DMS114 treated with DMSO at 0.1 percent for 48 hours (cell line): ENCODE measurements around the gene SLC1A7.

Experiments
- DNase-seq: peaks from one replicate; lab custom pipeline; 2025; ENCODE audit not compliant: unreplicated experiment; lab: John Stamatoyannopoulos, UW

The SLC1A7 gene

DNA sequence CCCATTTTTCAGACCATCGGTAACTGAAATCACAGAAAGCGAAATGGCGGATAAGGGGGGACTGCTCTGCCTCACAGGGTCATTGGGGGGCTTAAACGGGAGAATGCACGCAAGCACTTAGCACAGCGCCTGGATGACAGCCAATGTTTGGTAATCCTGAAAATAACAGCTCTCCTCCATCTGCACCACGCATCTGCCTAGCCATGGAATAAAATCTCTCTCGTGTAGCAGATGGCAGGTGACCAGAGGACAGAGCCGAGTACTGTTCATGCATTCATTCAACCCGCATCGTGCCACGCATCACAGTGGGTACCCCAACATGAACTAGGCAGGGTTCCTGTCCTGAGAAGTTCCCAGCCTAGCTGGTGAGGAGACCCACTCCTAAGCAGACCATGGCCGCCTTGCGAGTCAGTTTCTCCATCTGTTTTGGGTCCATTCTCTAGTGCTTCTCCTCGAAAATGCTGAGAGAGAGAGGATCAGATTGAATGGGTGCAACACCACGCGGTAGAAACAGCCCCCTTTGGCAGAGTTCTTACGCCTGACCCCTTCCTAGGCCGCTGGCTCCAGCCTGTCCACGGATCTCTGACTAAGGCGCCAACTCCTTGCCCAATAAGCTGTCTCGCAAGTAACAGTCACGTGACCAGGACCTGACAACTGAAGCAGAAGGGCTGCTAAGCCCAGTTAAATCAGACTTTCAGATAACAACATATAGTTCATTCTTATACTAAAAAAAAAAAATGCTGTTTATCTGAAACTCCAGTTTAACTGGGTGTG lies 7.3 kb downstream of the SLC1A7 start:
- no peak for DNase-seq

DNA sequence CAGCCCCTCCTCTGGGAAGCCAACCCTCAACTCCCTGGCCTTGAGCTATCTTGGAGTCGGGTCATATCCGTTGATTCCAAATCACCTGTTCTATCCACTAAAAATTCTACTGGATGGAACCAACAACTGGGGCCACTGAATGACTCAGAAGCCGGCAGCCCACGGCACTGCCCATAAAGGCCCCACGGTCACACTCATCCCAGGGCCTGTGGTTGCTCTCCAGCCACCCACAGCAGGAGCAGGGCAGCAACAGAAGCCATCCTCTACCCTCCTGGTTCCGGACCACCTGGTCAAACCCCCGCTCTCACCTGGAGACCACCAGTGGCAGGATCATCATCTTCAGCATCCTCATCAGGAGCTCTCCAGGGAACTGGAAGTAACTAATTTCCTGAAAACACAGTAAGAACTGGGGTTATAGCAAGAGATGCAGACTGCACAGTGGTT lies 8.4 kb downstream of the SLC1A7 start:
- DNase-seq, result no peak

- no peak for DNase-seq
Measured at GRCh38 chr1:53133261-53134041, 9.0 kb downstream of the SLC1A7 start.

DNA sequence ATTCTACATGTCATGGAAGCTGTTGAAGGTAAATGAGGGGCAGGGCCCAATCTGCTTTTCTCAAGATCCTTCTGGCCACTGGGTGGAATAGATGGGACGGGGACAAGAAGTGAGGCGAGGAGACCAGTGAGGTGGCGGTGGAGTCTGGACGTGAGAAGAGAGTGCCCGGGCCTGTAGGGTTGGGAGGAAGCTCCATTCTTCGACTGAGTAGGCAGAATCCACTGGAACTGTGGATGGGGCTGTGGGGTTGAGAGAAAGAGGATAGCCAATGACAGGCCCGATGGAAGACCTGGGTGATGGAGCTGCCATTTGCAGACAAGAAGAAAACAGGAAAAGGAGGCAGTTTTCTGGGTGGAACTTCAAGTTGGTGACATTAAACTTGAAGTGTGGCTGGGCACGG lies 10.3 kb downstream of the SLC1A7 start:
- no peak for DNase-seq

DNA sequence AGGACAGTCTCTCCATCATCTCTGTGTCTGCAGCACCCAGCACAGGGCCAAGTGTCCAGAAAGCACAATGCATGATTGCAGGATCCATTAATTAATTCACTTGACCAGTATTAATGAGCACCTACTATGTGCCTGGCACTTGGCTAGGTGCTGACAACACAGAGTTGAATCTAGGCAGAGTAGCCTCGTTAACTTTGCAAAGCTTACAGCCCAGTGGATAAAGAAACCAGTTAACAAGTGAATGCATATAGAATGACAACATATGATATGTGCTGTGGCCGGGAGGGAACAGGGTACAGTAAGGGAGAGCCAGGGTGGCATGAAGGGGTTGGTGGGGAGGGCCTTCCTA lies 10.9 kb downstream of the SLC1A7 start:
- no peak for DNase-seq

DNA sequence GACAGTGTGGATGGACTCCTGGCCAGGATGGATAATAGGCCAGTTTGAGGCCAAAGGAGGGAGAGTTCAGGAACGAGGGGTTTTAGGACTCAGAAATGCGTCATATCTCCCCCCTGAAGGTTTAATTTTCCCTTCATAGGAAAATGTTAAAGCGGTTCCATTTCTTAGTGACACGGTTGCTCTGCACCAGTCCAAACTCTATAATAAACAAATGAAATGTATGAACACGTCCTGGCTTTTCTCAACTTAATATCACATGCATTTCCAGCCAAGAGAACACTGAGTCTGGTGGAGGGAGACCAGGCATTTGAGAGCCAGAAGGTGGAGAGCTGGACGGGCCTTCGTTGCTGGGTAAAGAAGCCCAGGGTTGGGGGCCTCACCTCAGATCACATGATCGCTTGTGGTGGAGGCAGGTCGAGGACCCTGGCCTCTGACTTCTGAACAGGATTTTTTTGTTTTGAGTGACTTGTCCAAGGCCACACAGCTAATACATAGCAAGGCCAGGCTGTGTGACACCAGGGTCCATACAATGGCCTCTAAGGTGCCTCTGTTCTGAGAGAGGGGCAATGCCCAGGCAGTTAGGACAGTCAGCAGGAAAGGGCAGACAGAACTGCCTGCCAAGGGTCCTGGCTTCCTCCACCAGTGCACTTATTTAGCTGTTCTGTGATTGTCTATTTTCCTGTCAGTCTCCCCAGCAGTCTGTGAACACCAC lies 11.4 kb downstream of the SLC1A7 start:
- DNase-seq, result no peak

GRCh38 chr1:53130598-53130877 lies 11.9 kb downstream of the SLC1A7 start:
- no peak for DNase-seq

DNA sequence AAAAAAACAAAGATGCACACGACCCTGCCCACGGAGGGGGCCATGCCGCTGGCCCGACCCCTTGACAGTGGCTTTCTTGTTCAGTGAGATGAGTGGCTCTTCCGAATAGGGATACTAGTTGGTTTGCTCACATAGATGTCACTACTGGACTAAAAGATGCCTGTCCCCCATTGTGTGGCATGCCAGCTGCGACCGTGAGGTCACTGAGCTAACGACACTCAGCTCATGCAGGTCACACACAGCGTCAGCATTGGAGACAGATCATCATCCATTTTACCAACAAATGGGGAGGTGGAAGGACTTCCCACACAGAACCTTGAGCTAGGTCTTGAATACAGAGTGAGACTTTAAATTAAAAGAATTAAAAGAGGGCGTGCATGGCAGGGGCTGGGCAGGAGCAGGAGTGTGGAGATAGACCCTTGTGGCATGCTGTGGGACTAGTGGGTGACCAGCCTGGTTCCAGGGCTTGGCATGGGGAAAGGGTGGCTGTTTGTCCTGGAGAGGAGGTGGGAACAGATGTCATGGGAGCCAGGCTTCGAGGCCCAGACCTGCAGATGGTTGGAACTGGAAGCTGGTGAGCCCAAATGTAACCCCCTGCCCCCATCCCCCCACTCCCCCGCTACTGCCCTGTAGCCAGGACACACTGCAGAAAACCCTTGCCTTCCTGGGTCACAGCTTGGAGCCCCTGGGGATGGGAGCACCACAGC lies 12.4 kb downstream of the SLC1A7 start:
- DNase-seq, result no peak

- DNase-seq, result no peak
Measured at GRCh38 chr1:53128401-53128800, 14.0 kb downstream of the SLC1A7 start.

- no peak for DNase-seq
Measured at GRCh38 chr1:53127546-53127945, 14.9 kb downstream of the SLC1A7 start.

GRCh38 chr1:53126495-53126894 lies 15.9 kb downstream of the SLC1A7 start:
- no peak for DNase-seq

DNA sequence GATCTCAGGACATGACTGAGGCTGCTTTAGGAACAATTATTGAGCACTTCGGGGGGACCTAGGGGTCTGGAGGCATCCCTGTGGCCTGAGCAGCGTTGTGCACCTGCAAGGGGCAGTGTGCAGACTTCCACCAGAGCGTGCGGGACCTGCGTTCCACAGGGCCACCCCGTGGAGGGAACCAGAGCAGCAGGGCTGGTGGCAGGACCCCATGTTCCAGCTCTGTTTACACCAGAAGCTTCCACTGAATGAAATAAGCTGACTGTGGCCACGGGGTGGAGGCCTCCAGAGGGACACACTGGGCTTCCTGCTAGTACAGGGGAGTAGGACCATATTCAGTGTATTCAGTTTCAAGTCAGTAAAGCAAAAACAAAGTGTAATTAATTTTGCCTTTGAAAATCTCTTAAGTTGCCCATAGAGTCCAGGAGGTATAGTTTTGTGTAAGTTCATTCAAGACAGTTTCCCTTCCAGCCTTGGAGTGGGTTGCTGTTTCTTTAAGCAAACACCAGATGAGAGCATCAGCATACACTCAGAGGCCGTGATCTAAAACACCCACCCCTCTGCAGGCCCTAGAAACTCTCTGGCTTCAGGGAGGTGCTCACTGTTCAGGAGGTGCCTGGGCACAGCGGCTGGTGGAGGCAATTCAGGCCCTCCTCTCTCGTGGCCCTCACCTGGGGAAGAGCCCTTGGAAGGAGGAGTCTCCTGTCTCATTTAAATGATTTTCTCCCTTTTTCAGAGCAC lies 16.6 kb downstream of the SLC1A7 start:
- no peak for DNase-seq

DNA sequence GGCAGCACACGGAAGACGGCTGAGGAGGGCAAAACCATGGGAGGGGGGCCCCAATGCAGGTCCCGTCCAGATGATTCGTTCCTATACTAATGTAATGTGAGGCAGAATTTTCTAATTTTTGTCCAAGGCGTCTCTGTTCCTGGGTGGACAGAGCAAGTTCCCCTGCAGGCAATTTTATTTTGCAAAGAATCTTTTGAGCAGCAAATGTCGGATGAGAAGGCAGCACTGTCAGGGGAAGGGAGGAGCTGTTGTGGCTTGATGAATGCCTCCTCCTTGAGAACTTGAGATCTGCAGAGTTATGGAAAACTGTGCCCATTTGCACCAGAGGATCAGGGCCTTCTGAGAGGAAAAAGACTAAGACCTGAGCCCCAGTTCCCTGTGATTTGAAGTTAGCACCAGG lies 17.3 kb downstream of the SLC1A7 start:
- DNase-seq, result no peak

- DNase-seq, result no peak
Measured at GRCh38 chr1:53123453-53124140, 18.8 kb downstream of the SLC1A7 start.

- DNase-seq, result no peak
Measured at GRCh38 chr1:53122961-53123413, 19.5 kb downstream of the SLC1A7 start.

DNA sequence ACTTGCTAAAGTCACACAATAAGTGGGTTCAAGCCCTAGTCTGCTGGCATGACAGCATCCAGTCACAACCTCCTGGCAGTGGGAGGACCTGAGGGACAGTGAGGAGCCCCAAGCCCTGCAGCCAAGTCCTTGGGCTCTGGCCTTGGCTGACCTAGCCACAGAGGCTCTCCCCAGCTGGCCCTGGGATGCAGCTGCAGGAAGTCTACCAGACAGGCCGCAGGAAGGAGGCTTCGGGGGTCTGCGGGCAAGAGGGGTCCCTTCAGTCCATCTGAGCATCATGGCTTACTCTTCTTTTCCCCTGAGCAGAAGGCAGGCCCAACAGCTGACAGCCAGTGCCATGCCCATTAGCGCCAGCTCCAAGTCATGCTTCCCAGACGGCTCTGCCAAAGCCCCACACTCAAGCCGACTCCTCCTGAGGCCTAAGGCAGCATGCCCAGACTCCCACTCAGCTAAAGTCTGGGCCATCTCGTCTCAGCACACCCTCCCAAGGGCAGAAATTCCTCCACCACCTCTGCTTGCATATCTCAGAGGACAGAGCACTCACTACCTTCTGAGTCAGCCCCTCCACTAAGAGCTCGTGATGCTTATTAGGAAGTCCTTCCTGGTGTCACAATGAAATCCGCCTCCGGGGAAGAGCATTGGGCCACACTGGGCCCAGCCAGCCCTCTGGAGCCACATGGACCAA lies 20.1 kb downstream of the SLC1A7 start:
- no peak for DNase-seq

- DNase-seq, result no peak
Measured at GRCh38 chr1:53121319-53122172, 20.9 kb downstream of the SLC1A7 start.

DNA sequence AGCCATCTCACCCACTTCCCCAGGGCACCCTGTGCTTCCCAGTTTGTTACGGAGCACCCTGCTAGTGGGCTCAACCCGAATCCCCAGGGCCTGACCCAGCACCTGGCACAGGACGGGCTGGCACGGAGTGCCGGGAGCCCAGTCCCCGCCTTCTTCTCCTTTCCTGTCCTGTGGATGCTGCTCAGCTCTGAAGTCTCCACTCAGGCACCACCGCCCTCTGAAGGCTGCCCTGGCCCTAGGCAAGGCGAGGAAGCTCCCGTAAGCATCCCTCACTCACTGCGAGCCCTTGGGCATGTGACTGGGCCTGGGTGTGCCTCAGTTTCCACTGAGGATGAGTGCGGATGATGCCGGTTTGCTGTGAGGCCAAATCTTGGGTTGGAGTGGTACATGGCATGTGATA lies 21.8 kb downstream of the SLC1A7 start:
- DNase-seq, result no peak

- no peak for DNase-seq
Measured at GRCh38 chr1:53117836-53118235, 24.6 kb downstream of the SLC1A7 start.
